Chondrocyte (in vitro differentiated cells): Measurements from ENCODE around the gene STN1. TPM values are rescaled to one million over a fixed set of nuclear protein-coding genes. Genes with fewer than 3 reads are reported as not detected.

Source experiments
- DNase-seq: peaks from one replicate; pipeline ENCODE4 v3.0.0; 2021; ENCODE audit warnings: mixed read lengths, low spot score
- H3K27ac Mint-ChIP-seq: one replicate; pipeline ENCODE4 v1.8.0; 2021; ENCODE audit warnings: mild to moderate bottlenecking, moderate library complexity, mixed read lengths; ENCODE audit not compliant: unreplicated experiment
- H3K27me3 Mint-ChIP-seq: 2 replicates; pipeline ENCODE4 v1.8.0; 2021; ENCODE audit warnings: low read depth, mixed read lengths
- H3K36me3 Mint-ChIP-seq: 2 replicates; pipeline ENCODE4 v1.8.0; 2021; ENCODE audit warnings: low read depth, mixed read lengths
- H3K4me1 Mint-ChIP-seq: 2 replicates; pipeline ENCODE4 v1.8.0; 2021; ENCODE audit warnings: low read depth, mild to moderate bottlenecking, mixed read lengths
- H3K4me3 Mint-ChIP-seq: one replicate; pipeline ENCODE4 v1.8.0; 2021; ENCODE audit warnings: mild to moderate bottlenecking, moderate library complexity, mixed read lengths; ENCODE audit not compliant: unreplicated experiment
- H3K9me3 Mint-ChIP-seq: 2 replicates; pipeline ENCODE4 v1.8.0; 2021; ENCODE audit warnings: low read depth, mixed read lengths
- long read RNA-seq: library from polyadenylated mRNA; stranded (forward); transcript quantifications from one replicate; pipeline ENCODE4 v2.0.0, GENCODE V29; 2021
- total RNA-seq: library from RNA; stranded (reverse); gene quantifications from 3 replicates; pipeline ENCODE4 v1.2.1, GENCODE V29; 2021
- TF ChIP-seq, protein P1 (sequence below): fragments of 200-600 bp; sonication (generic); IDR thresholded peaks from 2 replicates; pipeline ENCODE4 v1.5.0; 2021; ENCODE audit warnings: antibody characterized with exemption, mild to moderate bottlenecking, moderate library complexity

The STN1 gene, protein sequence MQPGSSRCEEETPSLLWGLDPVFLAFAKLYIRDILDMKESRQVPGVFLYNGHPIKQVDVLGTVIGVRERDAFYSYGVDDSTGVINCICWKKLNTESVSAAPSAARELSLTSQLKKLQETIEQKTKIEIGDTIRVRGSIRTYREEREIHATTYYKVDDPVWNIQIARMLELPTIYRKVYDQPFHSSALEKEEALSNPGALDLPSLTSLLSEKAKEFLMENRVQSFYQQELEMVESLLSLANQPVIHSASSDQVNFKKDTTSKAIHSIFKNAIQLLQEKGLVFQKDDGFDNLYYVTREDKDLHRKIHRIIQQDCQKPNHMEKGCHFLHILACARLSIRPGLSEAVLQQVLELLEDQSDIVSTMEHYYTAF
- 15.8 to 22.5 TPM (median 20.4 TPM) in 3 replicates for total RNA-seq
- long read RNA-seq, transcript STN1-201 (10 exons, 1,417 nt) = major isoform, 22 of 34 reads
- long read RNA-seq, partial matches to known transcripts = 2 of 34 reads
- long read RNA-seq, other reads (novel, unspliced or antisense) = 6 of 34 reads

DNA sequence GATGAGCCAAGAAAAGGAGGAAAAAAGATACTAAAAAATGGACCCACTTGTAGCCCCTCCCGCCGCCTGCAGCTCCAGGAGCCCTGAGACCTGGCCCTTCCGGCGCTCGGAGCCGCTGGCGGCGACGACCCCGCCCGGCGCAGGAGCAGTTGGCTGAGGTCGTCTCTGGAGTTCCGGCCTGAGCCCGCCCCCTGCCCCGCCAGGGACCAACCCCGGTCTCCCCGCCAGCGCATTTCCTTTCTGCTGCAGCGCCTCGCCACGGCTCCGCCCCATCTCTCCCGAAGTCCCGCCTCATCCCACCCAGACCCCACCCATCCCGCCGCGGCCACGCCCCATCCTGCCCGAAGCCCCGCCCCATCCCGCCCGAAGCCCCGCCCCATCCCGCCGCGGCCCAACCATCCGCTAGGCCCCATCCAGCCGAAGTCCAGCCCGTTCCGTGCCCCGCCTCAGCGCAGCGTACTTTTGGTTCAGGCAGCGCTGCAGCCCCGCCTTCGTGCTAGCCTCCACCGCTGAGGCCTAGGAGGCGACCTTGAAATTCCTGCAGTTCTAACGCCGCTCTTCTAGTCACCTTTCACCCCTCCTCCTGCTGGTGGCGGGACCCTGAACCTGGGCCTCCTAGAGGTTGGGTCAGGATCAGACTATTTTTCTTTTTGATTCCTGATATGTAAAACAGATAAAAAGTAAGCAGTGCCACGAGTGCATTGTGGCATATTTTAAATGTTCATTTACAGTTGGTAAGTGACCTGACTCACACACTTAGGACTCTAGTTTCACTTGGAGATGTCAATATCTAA is at the start of gene STN1:
Gene STN1 (minus strand): TSS at position 132 of the 794 bp plus-strand sequence. CDS start 590 bp downstream, outside the sequence.
- Mint-ChIP-seq H3K27ac (peak within 1 kb of the TSS; percentile 99), H3K36me3 (no peaks in the 10 kb centered on the region), H3K9me3 (no peaks in the 10 kb centered on the region), H3K27me3 (no peaks in the 10 kb centered on the region), H3K4me1 (peaks cover 35% of the 10 kb centered on the region), H3K4me3 (peak within 1 kb of the TSS; percentile 92)
- TF ChIP-seq, protein P1, sequence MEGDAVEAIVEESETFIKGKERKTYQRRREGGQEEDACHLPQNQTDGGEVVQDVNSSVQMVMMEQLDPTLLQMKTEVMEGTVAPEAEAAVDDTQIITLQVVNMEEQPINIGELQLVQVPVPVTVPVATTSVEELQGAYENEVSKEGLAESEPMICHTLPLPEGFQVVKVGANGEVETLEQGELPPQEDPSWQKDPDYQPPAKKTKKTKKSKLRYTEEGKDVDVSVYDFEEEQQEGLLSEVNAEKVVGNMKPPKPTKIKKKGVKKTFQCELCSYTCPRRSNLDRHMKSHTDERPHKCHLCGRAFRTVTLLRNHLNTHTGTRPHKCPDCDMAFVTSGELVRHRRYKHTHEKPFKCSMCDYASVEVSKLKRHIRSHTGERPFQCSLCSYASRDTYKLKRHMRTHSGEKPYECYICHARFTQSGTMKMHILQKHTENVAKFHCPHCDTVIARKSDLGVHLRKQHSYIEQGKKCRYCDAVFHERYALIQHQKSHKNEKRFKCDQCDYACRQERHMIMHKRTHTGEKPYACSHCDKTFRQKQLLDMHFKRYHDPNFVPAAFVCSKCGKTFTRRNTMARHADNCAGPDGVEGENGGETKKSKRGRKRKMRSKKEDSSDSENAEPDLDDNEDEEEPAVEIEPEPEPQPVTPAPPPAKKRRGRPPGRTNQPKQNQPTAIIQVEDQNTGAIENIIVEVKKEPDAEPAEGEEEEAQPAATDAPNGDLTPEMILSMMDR = peak; percentile 45
- peak; percentile 98 for DNase-seq

DNA sequence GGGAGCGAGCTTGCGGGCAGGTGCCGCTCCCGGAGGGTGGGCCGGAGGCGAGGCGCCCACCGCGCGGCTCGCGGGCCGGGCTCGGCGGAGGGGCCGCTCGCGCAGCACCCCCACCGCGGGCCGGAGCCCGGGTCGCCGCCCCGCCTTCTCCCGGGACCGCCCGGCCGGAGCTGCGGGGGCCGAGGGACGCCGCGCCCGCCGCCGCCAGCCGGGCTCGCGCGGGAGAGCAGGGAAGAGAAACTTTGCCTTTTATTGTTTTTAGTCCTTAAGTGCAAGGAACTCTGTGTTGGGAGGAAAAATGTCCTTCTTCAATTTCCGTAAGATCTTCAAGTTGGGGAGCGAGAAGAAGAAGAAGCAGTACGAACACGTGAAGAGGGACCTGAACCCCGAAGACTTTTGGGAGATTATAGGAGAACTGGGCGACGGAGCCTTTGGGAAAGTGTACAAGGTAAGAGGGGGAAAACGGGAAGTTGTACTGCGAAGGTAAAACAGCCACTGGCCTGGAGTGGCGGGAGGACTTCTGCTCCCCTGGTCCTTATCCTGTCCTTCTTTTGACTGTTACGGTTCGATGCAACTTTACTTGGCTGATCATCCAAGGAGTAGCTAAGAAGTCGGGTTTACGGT is 49.6 kb upstream of the STN1 start:
- peaks cover 50% of the 10 kb centered on the region for H3K4me1 Mint-ChIP-seq
- H3K27me3 Mint-ChIP-seq = no peaks in the 10 kb centered on the region
- H3K27ac Mint-ChIP-seq = peak overlapping the region; percentile 91
- no peak for DNase-seq
- peak overlapping the region; percentile 99 for H3K4me3 Mint-ChIP-seq
- H3K9me3 Mint-ChIP-seq = no peaks in the 10 kb centered on the region
- H3K36me3 Mint-ChIP-seq = no peaks in the 10 kb centered on the region
- TF ChIP-seq, protein P1 = peak; percentile 28

DNA sequence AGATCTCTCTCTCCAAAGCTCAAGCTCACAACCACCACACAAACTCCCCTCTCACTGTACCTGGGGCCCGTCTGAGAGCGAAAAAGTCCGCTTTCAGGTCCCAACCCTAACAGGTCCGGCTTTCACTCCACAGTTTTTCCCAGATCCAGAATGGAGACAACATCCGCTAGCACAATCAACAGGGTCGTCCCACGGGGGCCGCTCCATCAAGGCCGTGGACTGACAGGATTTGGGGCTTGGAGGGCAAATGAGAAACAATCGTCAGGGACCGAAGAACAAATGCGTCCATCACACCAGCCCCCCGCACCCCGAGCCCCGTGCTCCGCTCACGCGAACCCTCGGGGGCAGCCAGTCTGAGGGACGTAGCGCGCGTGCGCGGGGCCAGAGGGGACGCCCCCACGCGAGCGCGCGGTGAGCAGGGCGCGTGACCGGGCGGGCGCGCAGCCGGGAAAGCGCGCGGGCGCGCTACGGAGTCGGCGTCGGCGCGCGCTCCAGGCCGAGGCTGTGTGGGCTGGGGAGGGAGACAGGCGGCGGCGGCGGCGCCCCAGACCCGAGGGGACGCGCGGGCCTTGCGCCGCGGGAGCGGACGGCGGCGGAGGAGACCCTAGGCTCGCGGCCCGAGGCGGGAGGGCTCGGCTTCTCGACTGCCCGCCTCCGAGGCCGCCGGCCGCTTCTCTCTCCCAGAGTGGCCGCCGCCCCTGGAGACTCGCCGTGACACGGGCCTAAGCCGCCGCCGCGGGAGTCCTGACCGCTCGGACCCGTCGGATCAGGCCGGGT is 48.9 kb upstream of the STN1 start, which contains the start of gene SLK:
Gene SLK (plus strand): TSS at position 470 of the 777 bp plus-strand sequence. CDS start 606 bp downstream, outside the sequence.
- H3K27me3 Mint-ChIP-seq = no peaks in the 10 kb centered on the region
- TF ChIP-seq, protein P1 = no peak
- H3K27ac Mint-ChIP-seq = peak within 1 kb of the TSS; percentile 93
- no peak for DNase-seq
- no peaks in the 10 kb centered on the region for H3K9me3 Mint-ChIP-seq
- peaks cover 47% of the 10 kb centered on the region for H3K4me1 Mint-ChIP-seq
- H3K4me3 Mint-ChIP-seq = peak within 1 kb of the TSS; percentile 99
- no peaks in the 10 kb centered on the region for H3K36me3 Mint-ChIP-seq

DNA sequence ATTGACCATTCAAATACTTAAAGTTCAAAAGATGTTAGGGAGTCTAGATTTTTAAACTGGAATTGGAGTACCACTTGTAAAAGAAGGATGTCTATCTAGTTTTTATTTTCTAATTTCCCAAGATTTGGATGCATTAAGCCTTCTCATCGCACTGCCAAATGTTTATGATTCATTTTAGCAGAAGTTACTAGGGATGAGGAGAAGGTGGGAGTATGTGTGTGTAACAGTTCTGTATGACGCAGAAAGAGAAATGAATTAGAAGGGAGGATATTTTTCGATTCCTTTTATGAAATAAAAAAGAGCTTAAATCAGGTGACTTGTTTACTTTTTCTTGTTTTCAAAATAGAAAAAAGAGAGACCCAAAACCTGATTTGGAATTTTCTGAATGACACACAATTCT is 42.1 kb upstream of the STN1 start:
- H3K4me3 Mint-ChIP-seq = no peak overlapping the region
- no peak overlapping the region for H3K27ac Mint-ChIP-seq
- TF ChIP-seq, protein P1 = no peak
- H3K9me3 Mint-ChIP-seq = no peaks in the 10 kb centered on the region
- no peaks in the 10 kb centered on the region for H3K36me3 Mint-ChIP-seq
- DNase-seq = no peak
- no peaks in the 10 kb centered on the region for H3K4me1 Mint-ChIP-seq
- H3K27me3 Mint-ChIP-seq = no peaks in the 10 kb centered on the region
